DOHH2 (cell line): ENCODE measurements around the gene EEFSEC.

Experiments
- CTCF ChIP-seq: fragments of 200-600 bp; sonication (generic); IDR thresholded peaks from one replicate; pipeline ENCODE4 v1.5.1; 2014; ENCODE audit warnings: antibody characterized with exemption, mild to moderate bottlenecking, low read depth, low read length; ENCODE audit not compliant: poor library complexity, severe bottlenecking
- EZH2phosphoT487 ChIP-seq: fragments of 200-600 bp; sonication (generic); IDR thresholded peaks from 2 replicates; pipeline ENCODE4 v1.6.1; 2017; ENCODE audit warnings: borderline replicate concordance, mild to moderate bottlenecking, antibody characterized with exemption, low read length, moderate library complexity, mixed read lengths

GRCh38 chr3:128410669-128411573, 257.6 kb downstream of the EEFSEC start:
- TF ChIP-seq CTCF (no peak), EZH2phosphoT487 (no peak)
